Liver (tissue), 3 donors: Measurements from ENCODE around the gene ZGPAT.

ENCODE experiments used
- GABPA ChIP-seq, 2 donors: IDR thresholded peaks in 1 of 2; conservative IDR thresholded peaks in 1 of 2; 2 replicates each; pipeline ENCODE4 v1.6.1; 2016; ENCODE audit warnings: antibody characterized with exemption in 2 of 2, mild to moderate bottlenecking in 1 of 2, moderate library complexity in 1 of 2
- HNF4A ChIP-seq, 2 donors: conservative IDR thresholded peaks; 2 replicates each; pipeline ENCODE4 v1.6.1; 2016; ENCODE audit warnings: antibody characterized with exemption in 2 of 2, mild to moderate bottlenecking in 2 of 2
- JUND ChIP-seq, 2 donors: IDR thresholded peaks; 2 replicates each; pipeline ENCODE4 v1.6.1; 2016; ENCODE audit warnings: antibody characterized with exemption in 2 of 2
- NR2F2 ChIP-seq: IDR thresholded peaks from 2 replicates; pipeline ENCODE4 v1.6.1; 2016; ENCODE audit warnings: antibody characterized with exemption
- RAD21 ChIP-seq, 2 donors: IDR thresholded peaks; 2 replicates each; pipeline ENCODE4 v1.6.1; 2016; ENCODE audit warnings: antibody characterized with exemption in 2 of 2, mild to moderate bottlenecking in 2 of 2
- RXRA ChIP-seq, 2 donors: IDR thresholded peaks; 2 replicates each; pipeline ENCODE4 v1.6.1; 2017 to 2018; ENCODE audit warnings: antibody characterized with exemption in 2 of 2, mild to moderate bottlenecking in 1 of 2
- SP1 ChIP-seq: IDR thresholded peaks from 2 replicates; pipeline ENCODE4 v1.6.1; 2018; ENCODE audit warnings: antibody characterized with exemption, mild to moderate bottlenecking
- TAF1 ChIP-seq: conservative IDR thresholded peaks from 2 replicates; pipeline ENCODE4 v1.6.1; 2016; ENCODE audit warnings: antibody characterized with exemption, mild to moderate bottlenecking
- YY1 ChIP-seq: IDR thresholded peaks from 2 replicates; pipeline ENCODE4 v1.6.1; 2016; ENCODE audit warnings: antibody characterized with exemption, mild to moderate bottlenecking
- TF ChIP-seq, protein P1 (sequence below): fragments of 150-350 bp; IDR thresholded peaks from 2 replicates; pipeline ENCODE4 v1.5.1; 2017; ENCODE audit warnings: improper control_type of control experiment, low read depth, low read length; ENCODE audit not compliant: missing input control
- TF ChIP-seq, protein P2 (sequence below): IDR thresholded peaks from 2 replicates; pipeline ENCODE4 v1.6.1; 2016; ENCODE audit warnings: antibody characterized with exemption
- TF ChIP-seq, protein P3 (sequence below): IDR thresholded peaks from 2 replicates; pipeline ENCODE4 v1.6.1; 2016; ENCODE audit warnings: antibody characterized with exemption, mild to moderate bottlenecking
- TF ChIP-seq, protein P4 (sequence below): IDR thresholded peaks from 2 replicates; pipeline ENCODE4 v1.6.1; 2016; ENCODE audit warnings: antibody characterized with exemption
- donor health status: healthy.
- donor health status: healthy.

DNA sequence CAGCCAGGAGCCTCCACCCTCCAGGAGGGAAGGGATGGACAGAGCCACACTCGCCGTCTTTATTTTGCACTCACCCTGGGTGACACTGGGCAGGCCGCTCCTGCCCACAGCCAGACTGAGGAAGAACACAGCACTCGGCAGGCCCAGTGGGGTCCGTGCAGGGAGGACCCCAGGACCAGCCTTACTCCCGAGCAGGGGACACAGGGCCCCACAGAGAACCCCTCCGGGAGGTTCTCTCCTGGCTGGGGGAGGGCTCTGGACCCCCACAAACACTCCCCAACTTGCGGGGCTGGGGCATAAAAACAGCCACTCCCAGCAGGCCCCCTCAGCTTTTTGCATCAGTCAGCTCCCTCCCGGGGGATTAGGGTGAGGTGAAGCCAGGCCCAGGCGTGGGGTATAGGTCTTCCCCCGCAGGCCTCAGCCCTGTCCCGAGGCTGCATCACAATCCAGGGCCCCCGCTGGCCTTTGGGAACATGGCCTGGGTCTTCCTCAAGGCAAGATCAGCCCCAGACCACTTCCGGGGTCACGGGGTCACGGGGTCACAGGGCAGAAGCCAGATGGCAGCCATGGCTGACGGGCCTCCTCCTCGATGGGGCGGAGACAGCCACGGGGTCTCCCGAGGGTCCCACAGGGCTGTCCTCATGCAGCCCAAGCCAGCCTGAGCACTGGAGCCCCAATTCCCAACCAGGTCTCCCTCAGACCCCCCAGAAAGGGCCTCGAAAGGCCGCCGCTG lies 8.2 kb upstream of the ZGPAT start:
- TF ChIP-seq, protein P1, sequence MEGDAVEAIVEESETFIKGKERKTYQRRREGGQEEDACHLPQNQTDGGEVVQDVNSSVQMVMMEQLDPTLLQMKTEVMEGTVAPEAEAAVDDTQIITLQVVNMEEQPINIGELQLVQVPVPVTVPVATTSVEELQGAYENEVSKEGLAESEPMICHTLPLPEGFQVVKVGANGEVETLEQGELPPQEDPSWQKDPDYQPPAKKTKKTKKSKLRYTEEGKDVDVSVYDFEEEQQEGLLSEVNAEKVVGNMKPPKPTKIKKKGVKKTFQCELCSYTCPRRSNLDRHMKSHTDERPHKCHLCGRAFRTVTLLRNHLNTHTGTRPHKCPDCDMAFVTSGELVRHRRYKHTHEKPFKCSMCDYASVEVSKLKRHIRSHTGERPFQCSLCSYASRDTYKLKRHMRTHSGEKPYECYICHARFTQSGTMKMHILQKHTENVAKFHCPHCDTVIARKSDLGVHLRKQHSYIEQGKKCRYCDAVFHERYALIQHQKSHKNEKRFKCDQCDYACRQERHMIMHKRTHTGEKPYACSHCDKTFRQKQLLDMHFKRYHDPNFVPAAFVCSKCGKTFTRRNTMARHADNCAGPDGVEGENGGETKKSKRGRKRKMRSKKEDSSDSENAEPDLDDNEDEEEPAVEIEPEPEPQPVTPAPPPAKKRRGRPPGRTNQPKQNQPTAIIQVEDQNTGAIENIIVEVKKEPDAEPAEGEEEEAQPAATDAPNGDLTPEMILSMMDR: no peak
- no peak for TF ChIP-seq JUND (IDR thresholded peaks at IDR 0.05)
- no peak for TF ChIP-seq YY1
- TF ChIP-seq GABPA (IDR thresholded peaks at IDR 0.05 in 1 of 2, conservative IDR thresholded peaks at IDR 0.05 in 1 of 2): no peak
- TF ChIP-seq, protein P2, sequence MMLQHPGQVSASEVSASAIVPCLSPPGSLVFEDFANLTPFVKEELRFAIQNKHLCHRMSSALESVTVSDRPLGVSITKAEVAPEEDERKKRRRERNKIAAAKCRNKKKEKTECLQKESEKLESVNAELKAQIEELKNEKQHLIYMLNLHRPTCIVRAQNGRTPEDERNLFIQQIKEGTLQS: no peak
- no peak for TF ChIP-seq HNF4A (conservative IDR thresholded peaks at IDR 0.05)
- TF ChIP-seq, protein P3, sequence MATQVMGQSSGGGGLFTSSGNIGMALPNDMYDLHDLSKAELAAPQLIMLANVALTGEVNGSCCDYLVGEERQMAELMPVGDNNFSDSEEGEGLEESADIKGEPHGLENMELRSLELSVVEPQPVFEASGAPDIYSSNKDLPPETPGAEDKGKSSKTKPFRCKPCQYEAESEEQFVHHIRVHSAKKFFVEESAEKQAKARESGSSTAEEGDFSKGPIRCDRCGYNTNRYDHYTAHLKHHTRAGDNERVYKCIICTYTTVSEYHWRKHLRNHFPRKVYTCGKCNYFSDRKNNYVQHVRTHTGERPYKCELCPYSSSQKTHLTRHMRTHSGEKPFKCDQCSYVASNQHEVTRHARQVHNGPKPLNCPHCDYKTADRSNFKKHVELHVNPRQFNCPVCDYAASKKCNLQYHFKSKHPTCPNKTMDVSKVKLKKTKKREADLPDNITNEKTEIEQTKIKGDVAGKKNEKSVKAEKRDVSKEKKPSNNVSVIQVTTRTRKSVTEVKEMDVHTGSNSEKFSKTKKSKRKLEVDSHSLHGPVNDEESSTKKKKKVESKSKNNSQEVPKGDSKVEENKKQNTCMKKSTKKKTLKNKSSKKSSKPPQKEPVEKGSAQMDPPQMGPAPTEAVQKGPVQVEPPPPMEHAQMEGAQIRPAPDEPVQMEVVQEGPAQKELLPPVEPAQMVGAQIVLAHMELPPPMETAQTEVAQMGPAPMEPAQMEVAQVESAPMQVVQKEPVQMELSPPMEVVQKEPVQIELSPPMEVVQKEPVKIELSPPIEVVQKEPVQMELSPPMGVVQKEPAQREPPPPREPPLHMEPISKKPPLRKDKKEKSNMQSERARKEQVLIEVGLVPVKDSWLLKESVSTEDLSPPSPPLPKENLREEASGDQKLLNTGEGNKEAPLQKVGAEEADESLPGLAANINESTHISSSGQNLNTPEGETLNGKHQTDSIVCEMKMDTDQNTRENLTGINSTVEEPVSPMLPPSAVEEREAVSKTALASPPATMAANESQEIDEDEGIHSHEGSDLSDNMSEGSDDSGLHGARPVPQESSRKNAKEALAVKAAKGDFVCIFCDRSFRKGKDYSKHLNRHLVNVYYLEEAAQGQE: no peak
- TF ChIP-seq, protein P4, sequence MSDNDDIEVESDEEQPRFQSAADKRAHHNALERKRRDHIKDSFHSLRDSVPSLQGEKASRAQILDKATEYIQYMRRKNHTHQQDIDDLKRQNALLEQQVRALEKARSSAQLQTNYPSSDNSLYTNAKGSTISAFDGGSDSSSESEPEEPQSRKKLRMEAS: no peak
- TF ChIP-seq TAF1: no peak
- TF ChIP-seq SP1: no peak
- no peak for TF ChIP-seq RAD21 (IDR thresholded peaks at IDR 0.05)
- TF ChIP-seq NR2F2: no peak
- TF ChIP-seq RXRA (IDR thresholded peaks at IDR 0.05): no peak
